GM21576 (cell line): ENCODE results near the gene WNT4.

Experiments used
- ATAC-seq: cut with Tn5 transposase; IDR thresholded peaks from one replicate; pipeline ENCODE4 v1.9.1; 2021; ENCODE audit warnings: mild to moderate bottlenecking, moderate library complexity; ENCODE audit not compliant: unreplicated experiment

The WNT4 gene

DNA sequence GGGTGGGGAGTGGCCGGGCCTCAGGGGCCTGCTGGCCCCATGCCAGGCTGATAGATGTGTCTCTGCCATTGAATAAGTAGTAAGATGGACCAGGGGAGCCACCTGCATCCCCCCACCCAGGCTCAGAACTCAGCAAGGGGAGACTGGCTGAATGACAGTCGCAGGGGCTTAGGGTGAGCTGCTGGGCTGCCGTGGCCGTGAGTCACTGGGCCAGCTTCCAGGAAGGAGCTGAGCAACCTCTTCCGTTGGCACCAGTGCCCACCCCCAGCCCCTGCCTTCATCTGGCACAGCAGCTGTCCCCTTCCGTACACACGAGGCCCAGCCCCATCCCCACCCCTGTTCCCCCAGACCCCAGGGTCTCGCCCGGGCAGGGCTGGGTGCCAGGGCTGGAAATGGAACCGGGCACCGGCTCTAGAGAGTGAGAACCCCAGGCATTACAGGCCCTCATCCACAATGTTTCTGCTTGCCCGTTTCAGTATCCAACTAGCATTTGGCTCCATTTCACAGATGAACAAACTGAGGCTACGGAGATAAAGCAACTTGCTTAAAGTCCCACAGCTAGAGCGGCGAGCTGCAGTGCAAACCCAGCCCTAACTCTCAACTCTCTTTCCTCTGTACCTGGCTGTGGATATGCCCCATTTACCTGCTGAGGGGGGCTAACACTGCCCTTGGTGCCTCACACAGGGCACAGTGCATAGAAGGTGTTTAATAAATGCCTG, 10.2 kb downstream of the WNT4 start:
- no peak for ATAC-seq

DNA sequence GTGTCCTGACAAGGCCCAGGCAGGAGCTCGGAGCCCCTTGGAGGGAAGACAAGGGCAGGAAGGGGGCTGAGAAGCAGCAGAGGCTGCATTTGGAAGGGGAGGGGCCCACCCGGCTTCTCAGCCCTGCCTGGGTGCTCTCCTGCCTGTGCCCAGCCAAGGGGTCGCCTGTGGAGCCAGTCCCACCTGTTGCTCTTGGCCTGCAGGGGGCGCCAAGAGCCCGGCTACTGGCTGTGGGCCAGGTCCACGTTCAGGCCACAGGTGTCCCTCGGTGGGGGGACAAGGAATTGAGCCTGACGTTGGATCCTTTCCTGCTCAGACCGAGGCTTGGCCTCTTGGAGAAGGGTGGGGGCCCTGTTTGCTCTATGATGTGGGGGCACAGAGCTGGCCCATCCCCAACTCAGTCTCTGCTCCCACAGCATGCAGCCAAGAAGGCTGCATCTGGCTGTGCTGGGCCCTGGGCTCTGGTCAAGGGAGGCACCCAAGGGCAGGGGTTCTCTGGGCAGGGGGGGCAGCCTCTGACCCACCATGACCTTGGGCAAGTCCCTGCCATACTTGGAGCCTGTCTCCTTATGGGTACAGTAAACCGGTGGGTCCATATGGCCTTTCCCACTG, 10.9 kb downstream of the WNT4 start:
- no peak for ATAC-seq

DNA sequence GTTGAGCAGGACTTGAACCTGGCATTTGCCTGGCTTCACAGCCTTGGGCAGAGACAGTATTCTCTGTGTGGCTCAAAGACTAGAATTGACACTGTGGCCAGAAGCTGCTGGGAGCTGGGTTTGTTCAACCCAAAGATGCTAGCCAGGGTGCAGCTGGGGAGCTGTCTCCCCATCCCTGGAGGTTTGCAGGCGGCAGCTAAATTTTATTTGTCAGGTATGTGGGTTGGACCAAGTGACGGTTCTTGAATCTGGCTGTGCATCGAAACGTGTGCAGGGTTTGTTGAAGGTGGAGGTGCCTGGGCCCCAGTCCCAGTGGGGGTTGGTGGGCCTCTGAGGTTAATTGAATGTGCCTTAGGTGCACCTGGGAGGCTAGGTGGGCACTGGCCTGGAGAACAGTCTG, 11.8 kb downstream of the WNT4 start:
- no peak for ATAC-seq

DNA sequence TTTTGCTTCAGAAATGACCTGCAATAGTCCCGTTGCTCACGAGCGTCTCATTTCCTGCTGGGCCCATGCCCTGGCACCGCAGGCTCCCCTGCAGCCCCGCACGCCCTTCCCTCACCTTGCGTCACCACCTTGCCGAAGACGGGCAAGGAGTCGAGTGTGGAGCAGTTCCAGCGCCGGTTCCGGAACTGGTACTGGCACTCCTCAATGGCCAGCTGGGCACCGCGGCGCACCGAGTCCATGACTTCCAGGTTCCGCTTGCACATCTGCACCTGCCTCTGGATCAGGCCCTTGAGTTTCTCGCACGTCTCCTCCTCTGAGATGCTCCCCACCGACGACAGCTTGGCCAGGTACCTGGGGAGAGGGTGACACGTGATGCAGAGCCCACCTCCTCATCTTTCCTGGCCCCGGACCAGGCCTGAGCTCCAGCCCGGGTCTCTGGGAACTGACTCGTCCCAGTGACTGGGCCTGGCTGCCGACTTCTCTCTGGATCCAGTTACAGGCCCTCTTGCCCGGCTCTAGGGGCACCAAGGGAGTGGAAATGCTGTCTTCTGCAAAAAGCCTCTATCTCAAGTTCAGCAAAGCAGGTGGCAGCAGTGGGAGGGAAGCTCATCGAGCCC, 13.3 kb downstream of the WNT4 start:
- ATAC-seq, result no peak

DNA sequence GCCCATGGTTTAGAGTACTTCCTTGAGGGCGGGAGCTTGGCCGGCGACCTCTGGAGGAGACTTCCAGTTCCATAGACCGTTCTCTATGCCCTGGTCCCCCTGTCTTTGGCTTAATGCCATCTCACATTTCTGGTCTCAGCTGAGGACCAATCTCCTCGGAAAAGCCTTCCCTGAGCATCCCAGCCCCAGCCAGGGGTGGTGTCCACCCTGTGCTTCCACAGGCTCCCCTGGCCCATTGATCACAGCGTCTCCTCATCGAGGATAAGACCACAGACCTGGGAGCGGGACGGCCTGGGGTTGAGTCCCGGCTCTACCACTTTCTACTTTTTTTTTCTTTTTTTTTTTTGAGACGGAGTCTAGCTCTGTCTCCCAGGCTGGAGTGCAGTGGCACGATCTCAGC, 14.5 kb downstream of the WNT4 start:
- no peak for ATAC-seq

DNA sequence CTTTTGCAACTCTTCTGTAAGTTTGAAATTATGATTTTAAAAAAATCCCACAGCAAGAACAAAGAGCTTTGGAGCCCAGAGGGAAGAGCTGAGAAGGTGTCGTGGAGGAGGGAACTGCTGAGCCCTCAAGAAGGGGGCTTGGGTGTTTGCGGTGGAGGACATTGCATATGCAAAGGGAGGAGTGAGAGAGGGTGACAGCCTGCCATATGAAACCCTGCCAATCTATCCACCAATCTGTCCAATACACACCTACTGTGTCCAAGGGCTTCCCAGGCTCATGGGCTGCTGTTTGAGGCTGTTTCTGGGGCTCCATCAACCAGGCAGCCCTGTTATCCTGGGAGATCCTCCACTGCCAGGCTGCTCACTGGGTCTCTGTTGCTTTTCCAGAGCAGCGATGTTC, 15.2 kb downstream of the WNT4 start:
- ATAC-seq, result no peak

DNA sequence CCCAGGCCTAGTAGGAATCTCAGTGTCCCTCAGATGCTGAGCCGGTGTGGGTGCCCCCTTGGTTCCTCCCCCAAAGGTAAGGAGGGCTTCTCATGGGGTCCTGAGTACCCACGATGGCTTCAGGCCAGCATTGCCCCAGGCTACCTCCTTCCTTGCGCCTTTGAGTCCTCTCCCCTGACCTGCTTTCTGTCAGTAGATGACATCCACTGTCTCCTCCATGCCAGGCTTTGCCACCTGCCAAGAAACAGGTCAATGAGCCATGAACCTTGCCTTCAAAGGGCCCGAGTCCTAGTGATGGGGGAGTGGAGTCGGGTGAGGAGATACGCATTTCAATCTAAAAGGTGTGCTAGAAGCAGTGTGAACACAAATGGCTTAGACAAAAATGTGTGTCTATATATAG, 15.6 kb downstream of the WNT4 start:
- ATAC-seq, result no peak

DNA sequence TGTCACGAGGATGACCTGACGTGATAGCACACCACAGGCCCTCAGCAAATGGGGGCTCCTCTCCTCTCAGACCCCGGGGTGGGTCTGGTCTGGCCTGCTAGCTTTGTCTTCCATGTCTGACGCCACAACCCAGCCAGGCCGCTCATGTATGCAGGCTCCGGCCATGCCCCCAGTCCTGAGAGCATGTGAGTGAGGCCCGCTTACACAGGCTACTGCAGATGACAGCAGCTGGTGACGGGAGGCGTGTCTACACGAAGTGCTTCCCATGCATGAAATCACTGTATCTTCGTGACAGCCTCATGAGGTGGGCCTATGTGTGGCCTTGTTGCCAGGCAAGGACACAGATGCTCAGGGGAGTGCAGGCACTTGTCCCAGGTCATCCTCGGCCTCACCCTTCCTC, 16.4 kb downstream of the WNT4 start:
- ATAC-seq, result no peak

DNA sequence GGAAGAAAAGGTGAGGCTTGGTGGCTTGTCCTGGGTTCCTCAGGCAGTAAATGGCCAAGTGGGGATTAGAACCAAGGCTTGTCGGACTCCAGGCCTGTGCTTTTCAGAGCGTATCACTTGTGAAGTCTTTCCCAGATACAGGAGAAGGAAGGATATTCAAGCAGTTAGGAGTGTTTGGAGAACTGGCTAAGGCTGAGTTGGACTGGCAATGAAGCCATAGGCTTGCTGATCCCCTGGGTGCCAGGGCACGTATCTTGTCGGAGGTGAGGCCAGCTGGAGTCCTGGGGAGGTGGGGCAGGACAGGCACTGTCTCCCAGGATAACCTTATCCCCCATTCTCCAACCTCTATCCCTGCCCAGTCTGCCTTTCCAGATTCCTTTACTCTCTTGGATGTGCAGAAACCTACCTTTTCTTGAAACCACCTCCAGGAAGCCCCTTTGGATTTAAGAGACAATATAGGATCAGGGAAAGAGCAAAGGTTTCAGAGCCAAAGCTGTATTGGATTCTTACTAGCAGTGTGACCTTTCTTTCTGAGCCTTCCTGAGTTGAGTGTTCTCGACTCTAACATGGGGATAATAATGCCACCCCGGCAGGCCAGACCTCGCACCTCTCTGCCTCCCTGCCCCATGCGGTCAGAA, 18.2 kb downstream of the WNT4 start:
- no peak for ATAC-seq

DNA sequence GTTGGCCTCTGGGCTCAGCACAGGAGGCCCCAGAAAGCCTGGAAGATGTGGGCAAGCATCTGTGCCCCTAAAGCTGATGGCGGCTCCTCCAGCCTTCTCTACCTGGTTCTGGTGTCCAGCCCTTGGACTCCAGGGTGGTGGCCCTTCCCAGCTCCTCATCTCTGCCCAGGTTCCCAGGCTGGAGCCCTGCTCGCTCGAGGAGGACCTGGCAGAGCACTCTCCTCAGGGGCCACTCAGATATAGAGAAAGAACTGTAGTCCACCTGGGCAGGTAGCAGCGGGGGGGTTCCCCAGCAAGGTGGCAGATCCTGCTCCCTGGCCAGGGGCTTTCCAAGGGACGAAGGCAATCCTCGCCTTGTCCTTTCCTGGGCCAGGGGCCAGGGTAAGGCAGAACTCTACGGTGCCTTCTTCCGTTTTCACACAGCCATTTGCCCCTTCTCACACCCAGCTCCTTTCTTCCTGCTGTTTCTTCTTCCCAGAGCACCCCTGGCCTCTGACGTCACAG, 18.9 kb downstream of the WNT4 start:
- ATAC-seq, result no peak

DNA sequence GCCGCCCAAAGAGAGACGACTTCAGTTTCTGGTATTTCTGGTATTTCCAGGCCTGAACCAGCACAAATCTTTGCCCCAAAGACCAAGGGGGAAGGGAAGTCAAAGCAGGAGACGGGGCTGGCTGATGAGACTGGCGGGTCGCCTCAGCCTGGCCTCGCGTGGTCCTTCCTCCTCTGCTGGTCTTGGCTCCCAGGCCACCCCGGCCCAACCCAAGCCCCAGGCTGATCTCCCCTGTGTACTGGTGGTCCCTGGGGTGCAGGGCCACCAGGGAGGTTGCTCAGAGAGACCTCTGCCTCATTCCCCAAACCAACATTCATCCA, 19.9 kb downstream of the WNT4 start:
- ATAC-seq, result no peak

DNA sequence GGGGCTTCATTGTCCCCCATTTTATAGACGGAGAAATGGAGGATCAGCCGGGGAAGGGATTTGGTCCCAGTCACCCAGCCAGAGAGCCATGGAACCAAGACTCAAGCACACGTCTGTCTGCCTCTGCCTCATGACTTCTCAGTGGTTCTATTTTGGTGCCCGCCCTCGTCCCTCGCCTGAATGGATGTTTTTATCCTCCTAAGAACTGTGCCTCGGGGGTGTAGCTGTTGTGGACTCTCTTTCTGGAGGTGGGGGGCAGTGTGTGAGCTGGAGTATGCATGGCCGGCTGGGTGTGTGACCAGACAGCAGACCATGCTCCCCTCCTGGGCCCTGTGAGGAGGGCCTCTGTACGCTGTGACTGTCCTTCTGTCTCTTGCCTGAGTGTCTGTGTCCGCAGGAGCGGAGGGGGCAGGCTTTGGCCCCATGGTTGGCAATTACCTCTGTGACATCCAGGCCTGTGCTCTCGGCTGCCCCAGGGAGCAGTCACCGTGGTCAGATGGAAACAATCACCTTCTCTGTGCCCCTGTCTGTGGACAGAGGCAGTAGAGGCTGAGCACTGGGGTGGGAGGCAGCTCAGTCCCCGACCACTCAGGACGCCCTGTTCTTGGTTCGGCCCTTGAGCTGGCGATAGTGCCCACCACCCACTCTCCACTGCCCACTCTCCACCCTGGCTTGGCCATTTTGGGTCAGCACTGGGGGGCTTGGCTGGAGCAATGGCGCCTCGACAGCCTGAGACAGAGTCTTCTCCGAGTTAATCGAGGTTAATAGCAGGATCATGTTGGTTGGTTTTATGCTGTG, 20.4 kb downstream of the WNT4 start:
- no peak for ATAC-seq

DNA sequence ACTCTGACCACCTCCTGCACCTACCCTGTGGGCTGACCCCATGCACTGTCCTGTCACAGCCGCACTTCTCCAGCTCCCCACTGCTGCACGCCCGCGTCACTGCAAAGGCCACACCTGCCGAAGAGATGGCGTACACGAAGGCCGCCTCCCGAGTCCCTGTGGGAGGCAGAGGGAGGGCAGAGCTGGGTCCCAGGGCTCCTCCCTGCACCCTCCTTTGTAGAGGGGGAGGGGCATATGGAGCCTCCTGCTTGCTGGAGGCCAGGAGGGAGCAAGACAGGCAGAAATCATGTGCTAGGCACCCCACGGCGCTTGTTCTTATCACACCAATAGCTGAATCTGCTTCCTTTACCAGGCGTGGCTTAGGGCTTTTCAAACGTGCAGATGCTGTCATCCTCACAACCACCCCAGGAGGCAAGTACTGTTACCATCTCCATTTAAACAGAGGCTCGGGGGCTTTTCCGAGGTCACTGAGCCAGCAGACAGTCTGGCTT, 21.4 kb downstream of the WNT4 start:
- no peak for ATAC-seq

DNA sequence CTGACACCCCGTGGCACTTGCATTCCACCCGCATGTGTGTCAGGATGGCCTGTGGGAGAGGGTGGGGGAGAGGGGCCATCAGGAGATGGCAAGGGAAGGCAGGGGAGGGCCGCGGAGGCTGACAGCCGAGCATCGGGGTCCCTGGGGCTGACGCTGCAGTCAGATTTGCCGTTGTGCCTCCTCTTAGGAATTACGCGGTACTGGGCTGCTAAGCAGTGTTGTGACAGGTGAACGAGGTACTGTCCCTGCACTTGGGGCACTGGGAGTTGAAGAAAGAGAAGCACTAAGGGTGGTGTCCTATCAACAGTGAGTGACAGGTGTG, 22.5 kb downstream of the WNT4 start:
- no peak for ATAC-seq

DNA sequence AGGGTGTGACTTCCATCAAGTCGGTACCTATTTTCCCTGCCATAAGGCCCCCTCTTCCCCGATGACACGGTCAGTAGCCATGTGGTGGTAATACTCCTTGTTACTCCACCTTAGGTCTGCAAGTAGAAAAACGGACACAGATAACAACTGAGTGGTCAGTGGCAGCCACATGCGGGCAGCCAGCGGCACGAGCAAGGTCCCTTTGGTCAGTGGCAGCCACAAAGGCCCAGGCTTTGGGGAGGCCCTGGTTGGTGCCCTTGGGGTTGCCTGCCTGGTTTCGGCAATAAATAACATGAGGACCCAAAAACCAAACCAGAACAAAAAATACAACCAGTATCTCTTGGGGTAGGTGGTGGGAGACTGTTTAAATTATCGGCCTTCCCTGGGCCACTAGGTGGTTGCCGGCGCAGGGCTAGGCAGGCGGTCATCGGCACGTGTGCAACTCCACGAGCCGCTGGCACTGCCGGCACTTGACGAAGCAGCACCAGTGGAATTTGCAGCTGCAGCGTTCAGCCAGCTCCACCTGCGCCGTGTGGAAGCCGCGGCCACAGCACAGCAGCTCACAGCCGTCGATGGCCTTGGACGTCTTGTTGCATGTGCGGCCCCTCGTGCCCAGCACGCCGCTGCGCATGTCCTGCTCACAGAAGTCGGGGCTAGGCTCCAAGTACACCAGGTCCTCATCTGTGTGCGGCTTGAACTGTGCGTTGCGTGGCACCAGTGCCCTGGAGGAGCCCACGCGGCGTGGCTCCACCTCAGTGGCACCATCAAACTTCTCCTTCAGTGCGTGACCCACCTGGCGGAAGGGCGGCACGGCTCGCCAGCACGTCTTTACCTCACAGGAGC, 23.1 kb downstream of the WNT4 start:
- no peak for ATAC-seq

DNA sequence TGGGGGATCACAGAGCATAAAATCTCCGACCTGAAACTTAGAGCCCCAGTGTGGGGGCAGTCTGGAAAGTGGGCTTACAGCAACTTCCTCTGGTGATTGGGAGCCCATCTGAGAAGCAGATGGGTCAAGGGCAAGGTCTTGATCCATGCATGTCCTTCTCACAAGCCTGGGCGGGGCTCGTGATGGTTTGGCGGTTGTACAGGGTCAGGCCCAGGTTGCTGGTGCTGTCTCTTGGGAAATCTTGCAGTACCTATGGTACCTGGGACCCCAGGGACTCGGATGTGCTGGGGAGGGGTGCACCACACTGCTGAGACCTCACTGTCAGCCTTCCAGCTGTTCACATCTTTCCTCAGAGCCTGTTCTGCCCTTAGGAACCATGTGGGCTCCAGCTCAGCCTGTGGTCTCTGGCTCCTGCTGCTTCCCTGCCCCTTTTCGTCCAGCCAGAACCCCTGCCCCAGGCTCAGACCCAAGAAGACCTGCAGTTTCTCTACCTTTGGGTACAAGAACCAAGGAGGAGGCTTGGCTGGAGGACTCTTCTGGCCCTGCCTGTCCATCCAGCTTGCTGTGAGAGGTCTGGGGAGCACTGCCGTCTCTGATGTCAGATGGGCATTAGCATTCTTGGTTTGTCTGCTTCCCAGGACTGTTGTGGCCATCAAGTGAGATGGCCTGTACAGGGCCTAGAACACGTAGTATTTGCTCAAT, 24.5 kb downstream of the WNT4 start:
- no peak for ATAC-seq

DNA sequence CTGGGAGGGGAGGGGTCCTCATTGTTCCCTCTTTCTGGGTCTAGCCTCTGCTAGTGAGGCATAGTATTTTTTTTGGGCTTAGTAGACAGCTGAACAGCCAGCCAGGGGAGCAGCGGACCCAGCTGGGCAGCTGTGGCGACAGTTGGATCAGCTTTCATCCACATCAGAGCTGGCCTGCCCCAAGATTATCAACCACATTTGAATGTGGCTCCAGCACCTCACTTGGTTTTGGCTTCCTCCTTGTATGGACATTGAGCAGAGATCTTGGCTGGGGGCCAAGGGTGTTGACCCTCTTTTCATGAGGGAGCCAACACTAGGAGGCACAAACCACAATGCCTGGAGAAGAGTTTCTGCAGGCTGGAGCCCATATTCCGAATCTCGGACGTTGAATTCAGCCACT, 25.0 kb downstream of the WNT4 start:
- ATAC-seq, result no peak

DNA sequence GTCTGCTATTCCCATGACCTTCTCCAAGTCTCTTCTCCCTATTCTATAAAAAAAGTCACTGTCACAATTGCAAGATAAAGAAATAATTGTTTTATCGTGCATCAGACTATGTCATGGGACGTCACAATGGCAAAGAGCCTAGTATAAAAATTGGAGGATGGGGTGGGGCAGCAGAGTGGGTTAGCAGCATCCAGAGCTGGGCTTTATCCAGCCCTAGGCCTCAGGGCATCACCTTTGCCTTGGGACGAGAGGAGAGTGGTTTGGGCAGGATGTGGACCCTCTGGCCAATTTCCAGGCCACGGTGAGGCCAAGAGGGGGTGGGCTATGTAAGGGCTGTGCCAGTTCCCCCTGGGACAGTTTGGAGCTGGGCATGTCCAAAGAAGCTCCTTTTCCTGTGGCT, 25.7 kb downstream of the WNT4 start:
- no peak for ATAC-seq

DNA sequence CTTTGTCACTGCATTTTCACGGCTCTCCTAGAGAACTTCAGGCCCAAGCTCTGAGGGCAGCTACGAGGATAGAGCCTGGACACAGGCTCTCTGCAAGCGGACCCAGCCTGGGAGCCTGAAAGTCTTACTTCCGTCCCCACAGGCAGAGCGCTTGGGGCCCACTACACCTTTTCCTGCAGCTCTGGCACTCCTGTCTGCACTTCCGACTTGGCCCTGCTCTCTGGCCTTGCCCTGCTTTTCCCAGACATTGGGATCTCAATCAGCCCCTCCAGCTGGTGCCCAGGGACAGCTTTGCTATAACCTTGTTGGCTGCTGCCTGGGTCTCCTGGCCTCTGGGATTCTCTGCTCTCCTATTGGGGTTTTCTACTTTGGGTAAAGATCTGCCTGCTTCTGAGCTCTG, 27.6 kb downstream of the WNT4 start:
- no peak for ATAC-seq
